GM18870 (cell line): Measurements from ENCODE around the gene WNT9B.

Source experiments
- ATAC-seq: cut with Tn5 transposase; IDR thresholded peaks from one replicate; pipeline ENCODE4 v1.9.1; 2021; ENCODE audit warnings: moderate library complexity; ENCODE audit not compliant: unreplicated experiment

Gene WNT9B

GRCh38 chr17:46851029-46851741 is at the start of gene WNT9B:
Gene WNT9B (plus strand): TSS chr17:46851583. CDS start chr17:46851639, 56 bp downstream.
- ATAC-seq, result no peak

- no peak for ATAC-seq
Measured at GRCh38 chr17:46802800-46803199, 48.6 kb upstream of the WNT9B start.

GRCh38 chr17:46803544-46803943 is 47.8 kb upstream of the WNT9B start:
- no peak for ATAC-seq

DNA sequence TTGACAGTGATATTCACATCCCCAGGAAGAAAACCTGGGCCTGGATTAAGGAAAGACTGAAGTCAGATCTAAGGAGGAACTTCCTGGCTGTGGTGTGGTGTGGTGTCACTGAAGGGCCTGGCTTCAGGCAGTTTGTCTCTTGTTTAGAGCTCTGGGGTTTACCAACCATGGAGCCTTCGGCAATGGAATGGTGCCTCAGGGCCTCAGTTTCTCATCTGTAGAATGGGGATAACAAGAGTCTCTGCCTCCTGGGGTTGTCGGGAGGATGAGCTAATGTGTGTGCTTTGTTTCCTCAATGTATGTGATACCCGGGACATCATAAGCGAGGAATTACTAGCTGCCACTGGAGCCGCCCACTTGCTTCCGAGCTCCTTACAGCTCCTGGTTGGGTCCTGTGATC is 45.6 kb upstream of the WNT9B start:
- ATAC-seq, result no peak

- no peak for ATAC-seq
Measured at GRCh38 chr17:46809110-46809571, 42.2 kb upstream of the WNT9B start.

DNA sequence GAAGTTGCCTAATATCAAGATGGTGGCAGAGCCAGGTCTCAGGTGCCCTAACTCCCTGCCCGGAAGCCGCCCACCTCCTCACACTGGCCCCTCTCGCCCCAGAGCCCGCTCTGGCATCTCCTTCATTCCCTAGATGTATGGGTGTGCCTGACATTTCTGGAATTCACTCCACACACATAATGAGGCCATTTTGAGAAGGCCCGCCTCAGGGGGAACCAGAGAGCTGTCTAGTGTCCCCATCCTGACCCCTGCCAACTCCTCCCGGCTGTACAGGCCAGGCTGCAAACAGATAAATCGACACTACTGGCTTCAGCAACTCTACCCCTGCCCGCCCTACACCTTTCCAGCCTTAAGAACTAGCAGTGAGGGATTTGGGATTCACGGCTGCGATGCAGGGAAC is 40.5 kb upstream of the WNT9B start:
- ATAC-seq, result no peak

DNA sequence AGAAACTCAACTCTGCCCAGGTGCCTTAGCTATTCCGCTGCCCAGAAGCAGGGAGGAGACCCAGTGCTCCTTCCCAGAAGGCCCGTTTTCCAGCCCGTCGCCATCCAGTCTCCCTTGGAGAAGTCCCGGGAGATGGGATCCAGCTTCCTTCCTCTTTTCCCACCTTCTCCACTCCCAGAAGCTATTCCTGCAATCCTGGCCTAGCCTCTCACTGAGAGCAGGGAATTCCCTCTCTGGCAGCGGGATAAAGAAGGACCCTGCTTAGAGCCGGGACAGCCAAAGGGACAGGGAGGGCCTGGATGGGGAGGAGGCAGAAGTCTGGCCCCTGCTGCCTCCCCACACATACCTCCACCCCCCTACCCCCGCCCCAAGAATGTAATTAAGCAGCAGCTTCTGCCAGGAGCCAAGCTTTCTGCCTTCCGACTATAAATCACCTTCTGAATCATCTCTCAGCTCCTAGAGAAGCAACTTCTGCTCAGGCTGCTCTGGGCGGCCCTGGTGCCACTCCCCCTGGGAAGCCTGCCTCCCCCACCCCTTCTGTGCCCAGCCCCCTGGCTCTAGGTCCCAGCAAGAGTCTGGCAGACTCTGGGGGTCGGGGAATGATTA is 39.3 kb upstream of the WNT9B start:
- no peak for ATAC-seq

GRCh38 chr17:46812624-46813318 is 38.6 kb upstream of the WNT9B start:
- ATAC-seq, result no peak

DNA sequence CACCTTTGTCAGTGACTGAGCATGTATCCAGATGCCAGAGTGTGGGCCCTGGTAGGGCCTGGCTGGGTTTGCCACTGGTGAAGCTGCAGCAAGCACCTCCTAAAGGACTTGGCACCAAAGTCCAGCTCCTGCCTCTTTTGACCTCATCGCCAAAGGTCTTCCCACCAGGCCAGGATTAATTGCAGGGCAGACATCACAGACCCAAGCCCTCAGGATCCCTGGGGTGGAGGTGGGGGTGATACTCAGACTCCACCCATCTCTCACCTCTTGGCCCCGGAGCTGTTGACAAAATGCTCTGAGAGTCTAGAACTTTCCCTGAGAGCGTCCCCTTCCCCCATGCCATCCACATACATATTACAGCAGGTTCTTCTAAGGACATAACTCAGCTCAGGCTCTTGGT is 37.5 kb upstream of the WNT9B start:
- ATAC-seq, result no peak

DNA sequence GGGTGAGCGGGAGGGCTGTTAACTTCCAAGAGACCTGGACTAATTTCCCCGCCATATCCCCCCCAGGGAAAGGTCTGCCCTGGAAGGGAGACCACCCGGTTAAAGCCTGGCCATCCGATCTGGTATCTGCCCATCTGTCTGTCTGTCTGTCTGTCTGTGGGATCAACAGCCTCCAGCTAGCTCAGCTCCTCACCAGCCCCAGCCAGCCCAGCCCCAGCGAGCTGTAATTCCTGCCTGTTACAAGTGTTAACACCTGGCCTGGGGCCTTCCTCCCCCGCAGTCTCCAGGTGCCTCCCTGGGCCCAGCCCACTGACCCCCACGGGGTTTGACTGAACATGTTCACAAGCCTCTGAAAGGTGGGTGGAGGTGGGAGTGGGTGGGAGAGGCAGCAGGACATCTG is 36.9 kb upstream of the WNT9B start:
- no peak for ATAC-seq

DNA sequence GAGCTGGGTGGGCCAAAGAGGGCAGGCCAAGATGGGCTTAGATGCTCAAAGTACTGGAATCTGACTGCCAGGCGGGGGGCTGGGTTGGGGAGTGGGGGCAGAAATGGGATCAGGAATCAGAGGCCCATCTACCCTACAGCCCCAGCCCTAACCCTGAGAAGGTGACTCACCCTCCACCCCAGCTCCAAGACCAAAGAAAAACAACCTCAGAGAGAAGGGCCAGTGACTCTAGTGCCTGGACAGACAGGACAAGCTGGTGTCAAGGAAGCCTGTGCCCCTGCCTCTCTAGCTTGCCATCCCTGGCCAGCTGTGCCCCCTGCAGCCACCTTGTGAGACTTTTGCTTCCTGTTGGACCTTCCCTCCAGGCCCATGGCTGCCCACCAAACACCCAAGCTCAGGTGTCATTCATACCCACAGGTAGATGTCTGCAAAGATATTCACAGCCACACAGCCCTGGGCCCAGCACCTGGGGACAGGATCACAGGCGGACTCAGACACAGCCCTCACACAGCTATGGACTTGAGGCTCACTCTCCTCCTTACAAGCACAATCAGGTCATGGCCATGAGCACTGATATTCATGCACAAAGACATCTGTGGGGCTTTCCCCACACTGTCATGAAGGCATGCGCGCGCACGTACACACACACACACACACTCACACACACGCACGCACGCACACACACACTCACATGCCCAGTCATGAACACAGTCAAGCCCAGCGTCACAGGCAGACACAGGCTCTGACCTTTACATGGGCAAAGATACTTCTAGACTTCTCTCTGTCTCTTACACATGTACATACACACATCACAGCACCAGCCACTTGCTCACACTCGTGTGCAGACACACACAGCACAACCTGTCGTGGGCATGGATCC is 35.7 kb upstream of the WNT9B start:
- no peak for ATAC-seq

DNA sequence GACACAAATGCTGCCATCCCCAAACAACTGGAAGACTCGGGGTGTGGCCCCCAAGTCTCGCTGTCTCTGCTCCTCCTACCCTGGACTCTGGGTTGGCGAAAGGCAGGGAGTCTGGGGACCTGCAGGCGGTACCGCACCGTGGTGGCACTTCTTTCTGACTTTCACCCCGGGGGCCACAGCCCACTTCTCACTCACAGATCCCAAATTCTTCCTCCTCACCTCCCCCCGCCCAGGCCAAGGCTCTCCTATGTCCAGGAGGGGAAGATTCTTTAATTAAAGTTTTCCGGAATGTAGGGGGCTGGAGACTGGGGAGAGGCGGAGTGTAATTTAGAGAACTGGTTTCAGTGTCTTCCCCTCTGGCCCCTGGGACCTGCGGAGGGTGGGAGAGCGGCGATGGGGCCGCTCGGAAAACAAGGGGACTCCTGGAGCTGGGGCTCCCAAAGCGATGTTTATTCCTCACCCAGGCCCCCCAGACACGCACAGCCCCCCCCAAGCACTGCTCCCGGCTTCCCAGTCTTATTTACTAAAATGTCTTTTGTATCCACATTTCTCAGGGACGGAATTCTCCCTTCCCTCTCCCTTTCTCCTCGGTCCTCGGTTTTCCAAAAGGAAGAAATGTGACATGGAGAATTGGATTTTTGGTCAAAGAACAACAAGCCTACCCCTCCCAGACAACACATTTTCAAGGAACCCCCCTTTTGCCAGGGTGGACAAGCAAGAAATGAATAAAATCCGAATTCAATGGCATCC is 34.1 kb upstream of the WNT9B start:
- ATAC-seq, result no peak

DNA sequence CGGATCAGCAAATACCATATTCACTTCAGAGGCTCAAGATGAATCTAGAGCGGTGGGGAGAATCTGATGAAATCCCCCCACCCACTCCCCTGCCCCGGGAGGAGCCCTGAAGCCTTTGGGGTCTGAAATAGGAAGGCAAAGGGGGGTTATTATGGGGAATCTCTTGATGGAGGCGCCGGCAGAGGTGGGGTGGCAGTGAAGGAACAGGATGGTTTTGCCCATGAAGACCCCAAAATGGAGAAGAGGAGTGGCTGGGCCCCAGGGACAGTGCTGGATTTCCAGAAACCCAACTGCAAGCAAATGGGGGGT is 33.5 kb upstream of the WNT9B start:
- ATAC-seq, result no peak

- no peak for ATAC-seq
Measured at GRCh38 chr17:46818316-46818928, 33.0 kb upstream of the WNT9B start, which contains the start of gene WNT3. Gene WNT3 (minus strand): TSS chr17:46818692. CDS start chr17:46818597, 95 bp downstream.

GRCh38 chr17:46818929-46819859 is 32.2 kb upstream of the WNT9B start:
- ATAC-seq, result no peak

- ATAC-seq, result no peak
Measured at GRCh38 chr17:46819906-46820351, 31.5 kb upstream of the WNT9B start.

- no peak for ATAC-seq
Measured at GRCh38 chr17:46820592-46821450, 30.6 kb upstream of the WNT9B start.
